ENCODE data around the gene LPCAT1.

- TF ChIP-seq CTCF (conservative IDR thresholded peaks at IDR 0.05; ENCODE audit: low read depth in 2 of 2) (no peak), EZH2 (IDR thresholded peaks at IDR 0.05; ENCODE audit: low read depth, unreplicated experiment) (no peak), CREB1 (CRISPR knock-in tag; IDR thresholded peaks at IDR 0.05; ENCODE audit: low read depth) (no peak), EZH2phosphoT487 (IDR thresholded peaks at IDR 0.05; ENCODE audit: unreplicated experiment) (no peak), ZNF114 (CRISPR knock-in tag; IDR thresholded peaks at IDR 0.05) (no peak), REST (IDR thresholded peaks at IDR 0.05; ENCODE audit: unreplicated experiment) (no peak), ETS1 (IDR thresholded peaks at IDR 0.05) (no peak), POLR2AphosphoS5 (IDR thresholded peaks at IDR 0.05; ENCODE audit: low read depth) (no peak), ZNF331 (CRISPR knock-in tag; IDR thresholded peaks at IDR 0.05; ENCODE audit: low read depth) (no peak), JUNB (IDR thresholded peaks at IDR 0.05; ENCODE audit: unreplicated experiment) (no peak), ZNF462 (CRISPR knock-in tag; IDR thresholded peaks at IDR 0.05) (no peak), STAT1 (IDR thresholded peaks at IDR 0.05; ENCODE audit: unreplicated experiment) (no peak)
Measured at GRCh38 chr5:1561402-1561929, 37.7 kb upstream of the LPCAT1 start.

All from GM23338 (cell line).